HG03520 (cell line): ENCODE results near the gene FIBP.
"Not testable (repeated sequence)": the region's sequence is repeated elsewhere in the genome, so short reads cannot be mapped to it uniquely, and the experiment has no call there.

ENCODE experiments used
- ATAC-seq: cut with Tn5 transposase; IDR thresholded peaks from one replicate; pipeline ENCODE4 v1.9.1; 2021; ENCODE audit warnings: mild to moderate bottlenecking, moderate library complexity; ENCODE audit not compliant: unreplicated experiment

Gene FIBP

DNA sequence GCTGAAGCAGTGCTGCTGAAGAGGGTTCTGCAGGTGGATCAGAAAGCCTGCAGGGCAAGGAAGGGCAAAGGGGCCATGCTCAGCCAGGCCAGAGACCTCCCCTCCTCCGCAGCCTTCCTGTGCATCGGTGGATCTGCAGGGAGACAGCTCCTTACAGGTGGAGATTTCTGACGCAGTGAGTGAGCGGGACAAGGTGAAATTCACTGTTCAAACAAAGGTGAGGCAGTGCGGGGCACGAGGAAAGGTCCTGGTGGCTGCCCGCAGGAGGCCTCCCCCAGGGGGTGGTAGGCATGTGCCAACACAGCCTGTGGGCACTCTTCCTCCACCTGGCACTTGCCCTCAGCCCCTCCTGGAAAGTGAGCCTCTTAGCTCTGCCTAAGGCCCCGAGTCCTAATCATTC, 38.9 kb downstream of the FIBP start:
- no peak for ATAC-seq

DNA sequence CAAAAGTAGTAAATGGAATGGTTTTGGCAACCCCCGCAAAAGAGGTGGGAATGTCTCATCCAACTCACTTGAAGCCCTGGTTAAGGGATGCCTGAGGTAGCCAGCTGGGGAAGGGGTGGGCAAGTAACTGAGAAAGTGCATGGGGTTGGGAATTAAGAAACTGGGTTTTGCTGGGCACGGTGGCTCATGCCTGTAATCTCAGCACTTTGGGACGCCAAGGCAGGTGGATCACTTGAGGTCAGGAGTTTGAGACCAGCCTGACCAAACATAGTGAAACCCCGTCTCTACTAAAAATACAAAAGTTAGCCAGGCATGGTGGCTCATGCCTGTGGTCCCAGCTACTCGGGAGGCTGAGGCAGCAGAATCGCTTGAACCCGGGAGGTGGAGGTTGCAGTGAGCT, 39.6 kb downstream of the FIBP start:
- not testable (repeated sequence) for ATAC-seq

DNA sequence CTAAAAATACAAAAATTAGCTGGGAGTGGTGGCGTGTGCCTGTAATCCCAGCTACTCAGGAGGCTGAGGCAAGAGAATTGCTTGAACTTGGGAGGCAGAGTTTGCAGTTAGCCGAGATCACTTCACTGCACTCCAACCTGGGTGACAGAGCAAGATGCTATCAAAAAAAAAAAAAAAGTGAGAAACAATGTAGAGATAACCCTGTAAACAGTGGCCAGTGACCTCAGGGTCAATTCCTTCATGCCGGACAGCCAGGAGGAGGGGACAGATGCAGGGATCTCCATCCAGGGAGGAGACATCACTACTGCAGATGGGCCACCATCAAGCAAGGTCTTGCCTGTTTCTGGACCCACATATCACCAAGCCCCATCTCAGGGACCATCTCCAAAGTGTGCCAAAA, 40.5 kb downstream of the FIBP start:
- ATAC-seq = no peak

DNA sequence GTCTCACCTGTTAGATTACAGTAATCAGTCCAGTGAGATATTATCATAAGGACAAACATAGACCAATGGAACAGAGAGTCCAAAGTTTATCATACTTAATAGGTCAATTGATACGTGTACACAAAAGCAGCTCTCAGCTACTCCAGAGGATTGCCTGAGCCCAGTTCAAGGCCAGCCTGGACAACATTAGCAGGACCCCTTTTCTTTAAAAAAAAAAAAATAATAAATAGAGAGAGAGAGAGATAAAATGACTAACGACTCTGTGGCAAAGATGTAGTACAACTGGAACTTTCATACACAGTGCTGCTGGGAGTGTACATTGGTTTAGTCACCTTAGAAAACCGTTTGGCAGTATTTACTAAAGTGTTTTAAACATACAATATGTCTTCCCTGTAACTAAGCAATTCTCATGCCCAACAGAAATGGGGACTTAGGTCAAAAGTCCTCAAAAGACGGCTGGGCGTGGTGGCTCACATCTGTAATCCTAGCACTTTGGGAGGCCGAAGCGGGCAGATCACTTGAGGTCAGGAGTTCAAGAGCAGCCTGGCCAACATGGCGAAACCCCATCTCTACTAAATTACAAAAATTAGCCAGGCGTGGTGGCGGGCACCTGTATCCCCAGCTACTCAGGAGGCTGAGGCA, 43.9 kb downstream of the FIBP start:
- no peak for ATAC-seq

DNA sequence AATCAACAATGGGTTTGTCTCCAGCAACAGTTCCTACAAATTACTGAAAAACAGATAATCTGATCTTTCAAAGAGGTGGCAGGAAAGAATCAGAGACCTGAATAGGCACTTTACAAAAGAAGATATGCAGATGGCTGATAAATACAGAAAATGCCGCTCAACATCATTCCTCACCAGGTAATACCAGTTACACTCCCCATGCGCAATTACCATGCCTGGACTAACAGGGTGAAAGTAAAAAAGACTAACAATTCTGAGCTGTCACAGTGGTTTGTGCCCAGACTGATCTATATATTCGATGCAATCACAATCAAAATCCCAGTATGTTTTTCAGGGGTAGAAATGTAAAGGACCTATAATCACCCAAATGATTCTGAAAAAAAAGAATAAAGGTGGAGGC, 44.5 kb downstream of the FIBP start:
- no peak for ATAC-seq

DNA sequence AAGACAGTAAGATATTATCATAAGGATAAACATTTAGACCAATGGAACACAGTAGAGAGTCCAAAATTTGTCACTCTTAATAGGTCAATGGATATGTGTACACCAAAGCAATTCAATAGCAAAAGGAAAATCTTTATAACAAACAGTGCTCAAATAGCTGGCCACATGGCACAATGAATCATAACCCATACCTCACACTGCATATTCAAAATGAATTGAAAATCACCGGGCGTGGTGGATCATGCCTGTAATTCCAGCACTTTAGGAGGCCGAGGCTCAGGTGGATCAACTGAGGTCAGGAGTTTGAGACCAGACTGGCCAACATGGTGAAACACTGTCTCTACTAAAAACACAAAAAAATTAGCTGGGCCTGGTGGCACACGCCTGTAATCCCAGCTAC, 46.1 kb downstream of the FIBP start:
- ATAC-seq = no peak

DNA sequence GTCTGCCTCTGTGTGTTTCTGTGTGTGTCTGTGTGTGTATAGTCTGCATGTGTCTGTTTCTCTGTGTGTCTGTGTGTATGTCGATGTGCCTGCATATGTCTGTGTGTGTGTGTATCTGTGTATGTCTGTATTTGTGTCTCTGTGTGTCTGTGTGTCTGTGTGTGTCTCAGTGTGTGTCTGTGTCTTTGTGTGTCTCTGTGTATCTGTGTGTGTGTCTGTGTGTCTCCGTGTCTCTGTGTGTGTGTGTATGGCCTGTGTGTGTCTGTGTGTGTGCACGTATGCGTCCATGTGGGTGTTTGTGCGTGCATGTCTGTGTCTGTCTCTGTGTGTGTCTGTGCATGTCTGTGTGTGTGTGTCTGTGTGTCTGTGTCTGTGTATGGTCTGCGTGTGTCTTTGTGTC, 54.1 kb downstream of the FIBP start:
- no peak for ATAC-seq
